ENCODE data around the gene PRELID1. TPM values are rescaled to one million over a fixed set of nuclear protein-coding genes. Genes with fewer than 3 reads are reported as not detected.
A peak's percentile ranks its signal among the peaks of the same experiment; 100 is the strongest.

Gene PRELID1
- polyA plus RNA-seq, 1 experiment, result 245 TPM

GRCh38 chr5:177297922-177298321 is 5.7 kb upstream of the PRELID1 start:
- Histone ChIP-seq H3K27me3 (ENCODE audit: control insufficient read depth, insufficient read depth, low read length) (no peaks in the 10 kb centered on the region), H3K4me3 (ENCODE audit: low read depth, low read length) (no peak overlapping the region), H3K36me3 (ENCODE audit: control insufficient read depth, insufficient read depth, low read length) (peaks cover 30% of the 10 kb centered on the region)
- ChIA-PET POLR2A (no interaction called here), CTCF (interaction anchor here (1.3 to 10.3 kb wide), 4 partner anchors 11 to 185 kb away, joined by 5 to 84 read pairs (median 16); no protein-coding TSS in a partner anchor)
- no peak for DNase-seq (ENCODE audit: low read depth)
- no peak for TF ChIP-seq CTCF (IDR thresholded peaks at IDR 0.05; ENCODE audit: insufficient read depth, low read depth, low read length)

- CTCF ChIA-PET, result interaction anchor here (1.5 to 10.3 kb wide), 3 partner anchors 10 to 187 kb away, joined by 5 to 84 read pairs (median 27); no protein-coding TSS in a partner anchor
- Histone ChIP-seq H3K27me3 (ENCODE audit: control insufficient read depth, insufficient read depth, low read length) (no peaks in the 10 kb centered on the region), H3K36me3 (ENCODE audit: control insufficient read depth, insufficient read depth, low read length) (peaks cover 18% of the 10 kb centered on the region), H3K4me3 (ENCODE audit: low read depth, low read length) (no peak overlapping the region)
- no peak for TF ChIP-seq CTCF (IDR thresholded peaks at IDR 0.05; ENCODE audit: insufficient read depth, low read depth, low read length)
- DNase-seq (ENCODE audit: low read depth), result no peak
- POLR2A ChIA-PET, result no interaction called here
These were observed 3.9 kb upstream of the PRELID1 start for GRCh38 chr5:177299697-177300096.

- H3K36me3 ChIP-seq (ENCODE audit: control insufficient read depth, insufficient read depth, low read length), result peaks cover 13% of the 10 kb centered on the region
- H3K4me3 ChIP-seq (ENCODE audit: low read depth, low read length), result no peak overlapping the region
- TF ChIP-seq CTCF (IDR thresholded peaks at IDR 0.05; ENCODE audit: insufficient read depth, low read depth, low read length), result peak; percentile 42; the same call in 1 of the 2 replicates
- no peaks in the 10 kb centered on the region for H3K27me3 ChIP-seq (ENCODE audit: control insufficient read depth, insufficient read depth, low read length)
- DNase-seq (ENCODE audit: low read depth), result no peak
- ChIA-PET CTCF (interaction anchor here (1.1 to 10.3 kb wide), 2 partner anchors 44 to 188 kb away, joined by 4 to 84 read pairs; no protein-coding TSS in a partner anchor), POLR2A (no interaction called here)
These were observed 3.2 kb upstream of the PRELID1 start for GRCh38 chr5:177300236-177300880.

DNA sequence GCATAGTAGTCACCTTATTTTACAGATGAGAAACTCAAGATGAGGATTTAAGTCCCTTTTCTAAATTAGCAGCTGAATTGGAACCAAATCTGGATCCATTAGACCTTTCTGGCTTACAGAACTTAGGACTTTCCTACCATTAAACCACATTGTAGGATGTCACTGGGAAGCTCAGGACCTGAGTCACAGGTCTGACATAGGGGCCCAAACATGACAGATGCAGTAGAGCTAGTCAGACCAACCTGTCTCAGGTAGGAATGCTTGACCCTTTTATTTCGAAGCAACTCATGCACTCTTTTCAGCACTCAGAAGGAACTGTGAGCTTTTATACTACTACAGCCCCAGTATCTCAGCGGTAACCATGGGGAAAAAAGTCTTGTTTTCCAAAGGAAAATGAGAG is 2.6 kb upstream of the PRELID1 start:
- CTCF ChIA-PET, result interaction anchor here (1.0 to 10.3 kb wide), 4 partner anchors 9 to 188 kb away, joined by 3 to 84 read pairs (median 5); no protein-coding TSS in a partner anchor
- DNase-seq (ENCODE audit: low read depth), result no peak
- POLR2A ChIA-PET, result no interaction called here
- TF ChIP-seq CTCF (IDR thresholded peaks at IDR 0.05; ENCODE audit: insufficient read depth, low read depth, low read length), result no peak
- Histone ChIP-seq H3K4me3 (ENCODE audit: low read depth, low read length) (no peak overlapping the region), H3K27me3 (ENCODE audit: control insufficient read depth, insufficient read depth, low read length) (no peaks in the 10 kb centered on the region), H3K36me3 (ENCODE audit: control insufficient read depth, insufficient read depth, low read length) (peaks cover 16% of the 10 kb centered on the region)

- no peak for TF ChIP-seq CTCF (IDR thresholded peaks at IDR 0.05; ENCODE audit: insufficient read depth, low read depth, low read length)
- Histone ChIP-seq H3K4me3 (ENCODE audit: low read depth, low read length) (no peak overlapping the region), H3K36me3 (ENCODE audit: control insufficient read depth, insufficient read depth, low read length) (peaks cover 14% of the 10 kb centered on the region), H3K27me3 (ENCODE audit: control insufficient read depth, insufficient read depth, low read length) (no peaks in the 10 kb centered on the region)
- DNase-seq (ENCODE audit: low read depth), result no peak
- ChIA-PET CTCF (interaction anchor here (1.0 to 10.3 kb wide), 5 partner anchors 8 to 189 kb away, joined by 3 to 84 read pairs (median 4); no protein-coding TSS in a partner anchor), POLR2A (no interaction called here)
These were observed 2.0 kb upstream of the PRELID1 start for GRCh38 chr5:177301503-177302165.
